Subcutaneous abdominal adipose tissue (tissue), 5 donors: ENCODE results near the gene CIROP.

Source experiments
- H3K27ac ChIP-seq: one replicate; pipeline ENCODE4 v1.7.0; 2013; ENCODE audit warnings: low read depth, mild to moderate bottlenecking, inconsistent platforms, low read length, moderate library complexity
- H3K27me3 ChIP-seq, 5 donors: one replicate each; pipeline ENCODE4 v1.7.0; 2013; ENCODE audit warnings: low read length in 5 of 5, inconsistent platforms in 1 of 5; ENCODE audit not compliant: control insufficient read depth in 5 of 5, insufficient read depth in 4 of 5
- H3K36me3 ChIP-seq, 5 donors: one replicate each; pipeline ENCODE4 v1.7.0; 2013; ENCODE audit warnings: low read length in 5 of 5; ENCODE audit not compliant: control insufficient read depth in 5 of 5, insufficient read depth in 5 of 5
- H3K4me1 ChIP-seq, 5 donors: one replicate each; pipeline ENCODE4 v1.7.0; 2013; ENCODE audit warnings: low read length in 5 of 5, mild to moderate bottlenecking in 3 of 5, moderate library complexity in 1 of 5; ENCODE audit not compliant: control insufficient read depth in 5 of 5, insufficient read depth in 5 of 5
- H3K4me3 ChIP-seq, 5 donors: one replicate each; pipeline ENCODE4 v1.7.0; 2013; ENCODE audit warnings: low read length in 5 of 5, low read depth in 1 of 5
- H3K9ac ChIP-seq, 5 donors: one replicate each; pipeline ENCODE4 v1.7.0; 2013; ENCODE audit warnings: low read length in 5 of 5, mild to moderate bottlenecking in 4 of 5, moderate library complexity in 3 of 5
- H3K9me3 ChIP-seq, 5 donors: one replicate each; pipeline ENCODE4 v1.7.0; 2013; ENCODE audit warnings: low read length in 5 of 5; ENCODE audit not compliant: control insufficient read depth in 5 of 5
- donor health status: healthy.
- donor health status: healthy.
- donor health status: healthy.
- donor health status: healthy.
- donor health status: healthy.

Gene CIROP

DNA sequence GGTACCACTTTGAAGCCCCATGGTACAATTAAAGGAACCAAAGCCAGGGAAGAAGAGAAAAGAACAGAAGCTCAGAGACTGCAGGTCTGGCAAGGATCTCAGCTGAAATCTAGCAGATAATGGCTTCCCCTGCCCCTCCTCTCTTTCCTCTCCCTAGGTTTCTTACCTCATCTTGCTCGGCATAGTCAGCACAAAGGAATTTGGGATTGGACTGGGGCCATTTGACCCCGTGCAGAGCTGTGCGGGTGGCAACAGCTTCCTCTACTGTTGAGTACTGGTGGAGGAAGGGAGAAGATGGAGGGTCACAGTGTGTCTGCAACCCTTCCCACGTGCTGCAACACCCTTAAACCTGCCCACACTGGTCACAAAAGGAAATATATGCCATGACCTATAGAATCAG is 42.8 kb downstream of the CIROP start:
- no peaks in the 10 kb centered on the region for H3K27me3 ChIP-seq
- peaks cover 18 to 77% (median 70%) of the 10 kb centered on the region in 5 donors for H3K36me3 ChIP-seq
- H3K4me3 ChIP-seq: no peak overlapping the region
- H3K9me3 ChIP-seq: no peaks in the 10 kb centered on the region
- H3K4me1 ChIP-seq: peaks cover 0 to 18% (median 16%) of the 10 kb centered on the region in 5 donors
- no peak overlapping the region for H3K9ac ChIP-seq
- peak overlapping the region; percentile 19 for H3K27ac ChIP-seq

GRCh38 chr14:23060536-23061260 is 44.1 kb downstream of the CIROP start:
- peaks cover 18 to 65% (median 58%) of the 10 kb centered on the region in 5 donors for H3K36me3 ChIP-seq

DNA sequence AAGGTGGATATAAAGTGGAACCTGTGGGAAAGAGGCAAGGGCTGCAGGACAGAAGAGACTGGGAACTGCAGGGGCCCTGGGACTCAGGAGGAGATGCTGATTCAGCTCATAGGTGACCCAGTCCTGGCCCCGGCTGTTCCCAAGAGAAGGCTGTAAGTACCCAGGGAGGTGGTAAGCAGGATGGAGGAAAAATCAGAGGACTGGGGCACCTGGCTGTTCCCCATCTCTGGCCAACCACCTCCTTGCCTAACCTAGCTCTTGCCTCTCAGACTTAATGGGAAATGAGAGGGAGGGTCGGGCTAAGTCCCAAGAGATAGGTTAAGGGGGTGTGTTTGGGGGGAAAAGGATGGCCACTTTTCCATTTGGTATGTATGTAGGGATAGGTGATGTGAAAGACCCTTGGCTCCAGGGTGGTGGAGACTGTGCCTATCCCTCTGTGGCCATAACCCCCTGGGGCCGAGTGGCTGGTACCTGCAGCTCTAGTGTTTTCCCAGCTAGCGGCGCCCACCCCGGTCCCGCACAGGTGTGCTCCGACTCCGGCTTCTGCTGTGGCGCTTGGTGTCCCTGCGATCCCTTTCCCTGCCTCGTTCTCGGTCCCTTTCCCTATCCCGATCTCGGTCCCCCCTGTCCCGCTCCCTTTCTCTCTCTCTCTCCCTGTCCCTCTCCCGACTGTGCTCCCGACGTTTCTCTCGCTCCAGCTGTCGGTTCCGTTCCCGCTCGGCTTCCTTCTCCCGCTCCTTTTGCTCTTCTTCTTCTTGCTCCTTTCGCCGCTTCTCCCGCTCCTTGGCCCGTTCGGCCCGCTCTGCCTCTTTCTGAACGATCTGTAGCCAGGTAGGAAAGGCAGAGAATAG is 45.9 kb downstream of the CIROP start:
- Histone ChIP-seq H3K27me3 (no peaks in the 10 kb centered on the region), H3K9me3 (no peaks in the 10 kb centered on the region), H3K4me3 (no peak overlapping the region), H3K4me1 (peaks cover 0 to 33% (median 25%) of the 10 kb centered on the region in 5 donors), H3K9ac (no peak overlapping the region), H3K27ac (no peak overlapping the region), H3K36me3 (peaks cover 14 to 49% (median 45%) of the 10 kb centered on the region in 5 donors)

More at GRCh38 chr14:23060536-23061260, 44.1 kb downstream of the CIROP start:
- Histone ChIP-seq H3K27me3 (no peaks in the 10 kb centered on the region), H3K4me1 (peaks cover 0 to 31% (median 25%) of the 10 kb centered on the region in 5 donors), H3K4me3 (no peak overlapping the region), H3K9me3 (no peaks in the 10 kb centered on the region), H3K27ac (no peak overlapping the region), H3K9ac (no peak overlapping the region)

GRCh38 chr14:23057757-23058653 is 46.8 kb downstream of the CIROP start:
- H3K9ac ChIP-seq: peak overlapping the region in 3 of 5 donors; percentile 60 to 72 (median 62)

DNA sequence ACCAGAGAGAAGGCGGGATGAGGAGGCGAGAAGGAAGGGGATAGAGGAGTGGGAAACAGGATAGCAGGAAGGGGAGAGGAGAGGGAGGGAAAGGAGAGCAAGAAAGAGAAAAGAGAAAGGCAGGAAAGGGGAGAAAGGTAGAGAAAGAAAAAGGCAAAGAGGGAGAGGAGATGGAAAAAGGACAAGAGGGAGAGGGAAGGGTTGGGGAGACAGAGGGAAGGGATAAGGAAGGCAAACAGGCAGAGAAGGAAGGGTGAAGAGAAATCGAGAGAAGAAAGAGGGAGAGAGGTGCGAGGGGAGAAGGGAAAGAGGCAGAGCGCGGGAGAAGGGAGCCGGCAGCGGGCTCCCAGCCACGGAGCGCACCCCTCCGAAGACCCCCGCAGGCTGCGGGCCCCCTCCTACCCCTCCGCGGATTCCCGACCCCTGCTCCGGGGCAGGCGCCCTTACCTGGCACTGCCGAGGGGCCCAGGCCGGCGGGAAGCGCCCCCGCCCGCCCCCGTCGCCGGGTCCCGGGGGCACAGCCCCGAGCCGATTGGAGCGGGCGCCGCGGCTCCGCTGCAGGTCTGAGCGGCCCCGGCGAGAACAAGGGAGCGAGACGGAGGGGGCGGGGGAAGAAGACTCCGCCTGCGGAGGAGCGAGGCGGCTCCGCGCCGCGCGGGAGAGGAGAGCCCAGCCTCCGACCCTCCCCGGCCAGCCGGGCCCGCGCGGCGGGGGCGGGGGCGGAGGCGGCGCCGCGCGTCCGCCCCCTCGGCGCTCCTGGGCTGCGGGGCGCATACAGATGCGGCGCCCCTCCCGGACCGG is 47.6 kb downstream of the CIROP start, which contains the start of gene CDH24:
TSS of gene CDH24 (minus strand) at position 565 of the 801 bp plus-strand sequence. CDS start 1,787 bp downstream, outside the sequence.
- Histone ChIP-seq H3K9ac (peak within 1 kb of the TSS in 4 of 5 donors; percentile 12 to 72 (median 64)), H3K9me3 (no peaks in the 10 kb centered on the region), H3K4me3 (peak within 1 kb of the TSS; percentile 50 to 78 (median 68)), H3K27ac (no peak within 1 kb of the TSS), H3K27me3 (no peaks in the 10 kb centered on the region), H3K36me3 (peaks cover 0 to 32% (median 28%) of the 10 kb centered on the region in 5 donors), H3K4me1 (peaks cover 0 to 29% (median 23%) of the 10 kb centered on the region in 5 donors)

More at GRCh38 chr14:23057757-23058653, 46.8 kb downstream of the CIROP start:
- H3K4me3 ChIP-seq: peak overlapping the region in 4 of 5 donors; percentile 67 to 78 (median 68)
- peaks cover 0 to 33% (median 25%) of the 10 kb centered on the region in 5 donors for H3K4me1 ChIP-seq
- peaks cover 7 to 40% (median 37%) of the 10 kb centered on the region in 5 donors for H3K36me3 ChIP-seq
- H3K9me3 ChIP-seq: no peaks in the 10 kb centered on the region
- no peak overlapping the region for H3K27ac ChIP-seq
- no peaks in the 10 kb centered on the region for H3K27me3 ChIP-seq

- Histone ChIP-seq H3K4me3 (peak overlapping the region in 4 of 5 donors; percentile 50 to 78 (median 68)), H3K4me1 (peaks cover 0 to 25% (median 19%) of the 10 kb centered on the region in 5 donors), H3K27me3 (no peaks in the 10 kb centered on the region), H3K9me3 (no peaks in the 10 kb centered on the region), H3K9ac (peak overlapping the region in 3 of 5 donors; percentile 55 to 65 (median 56)), H3K27ac (no peak overlapping the region), H3K36me3 (peaks cover 0 to 28% (median 24%) of the 10 kb centered on the region in 5 donors)
Measured at GRCh38 chr14:23056145-23056955, 48.4 kb downstream of the CIROP start.

DNA sequence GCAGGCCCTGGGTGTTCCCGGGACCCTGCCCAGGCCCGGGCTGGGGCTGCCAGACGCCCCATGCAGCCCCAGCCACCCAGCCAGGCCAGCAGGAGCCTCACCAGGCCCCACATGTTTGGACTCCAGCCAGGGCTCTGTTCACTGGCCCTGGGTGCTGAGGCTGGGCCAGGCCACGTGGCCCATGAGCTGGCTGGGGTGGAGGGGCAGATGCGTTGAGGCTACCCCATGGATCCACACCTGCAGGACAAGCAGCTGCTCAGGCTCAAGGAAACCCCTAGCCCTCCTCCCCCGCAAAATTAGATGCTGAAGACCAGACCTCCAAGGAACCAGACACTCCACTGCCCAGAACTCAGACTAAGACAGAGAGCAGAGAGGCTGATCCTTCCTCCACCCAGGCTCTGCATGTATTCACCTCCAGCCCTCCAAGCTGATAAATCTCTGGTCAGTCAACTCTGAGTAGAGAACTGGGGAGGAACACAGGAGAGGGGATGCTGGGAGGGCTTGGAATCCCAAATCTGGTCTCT is 49.1 kb downstream of the CIROP start:
- no peaks in the 10 kb centered on the region for H3K27me3 ChIP-seq
- H3K27ac ChIP-seq: no peak overlapping the region
- H3K4me3 ChIP-seq: no peak overlapping the region
- H3K36me3 ChIP-seq: peaks cover 0 to 22% (median 18%) of the 10 kb centered on the region in 5 donors
- H3K4me1 ChIP-seq: peaks cover 0 to 25% (median 19%) of the 10 kb centered on the region in 5 donors
- no peak overlapping the region for H3K9ac ChIP-seq
- no peaks in the 10 kb centered on the region for H3K9me3 ChIP-seq

- no peak overlapping the region for H3K9ac ChIP-seq
- H3K27me3 ChIP-seq: no peaks in the 10 kb centered on the region
- peaks cover 0 to 25% (median 19%) of the 10 kb centered on the region in 5 donors for H3K4me1 ChIP-seq
- no peak overlapping the region for H3K27ac ChIP-seq
- no peak overlapping the region for H3K4me3 ChIP-seq
- H3K36me3 ChIP-seq: peaks cover 0 to 17% (median 13%) of the 10 kb centered on the region in 5 donors
- H3K9me3 ChIP-seq: no peaks in the 10 kb centered on the region
Measured at GRCh38 chr14:23055147-23055550, 49.6 kb downstream of the CIROP start.
